ENCODE measurements around the gene MTCH1. TPM values are rescaled to one million over a fixed set of nuclear protein-coding genes. Genes with fewer than 3 reads are reported as not detected.

Gene MTCH1
- total and polyA plus RNA-seq, 9 of the 15 experiments (the other 6 are each of a cell fraction or from before 2014, with no cell fraction given) = 7.9 to 161 (median 118) TPM

GRCh38 chr6:36945301-36945700, 40.7 kb downstream of the MTCH1 start:
- FAIRE-seq (no peak), ATAC-seq (no peak), DNase-seq (ENCODE audit: extremely low read depth in 1 of 4, low spot score in 3 of 4) (no peak)
- no peak overlapping the region for H3K4me2 ChIP-seq (ENCODE audit: insufficient read depth, low read length)
- H3K9me3 ChIP-seq (replicated peaks; ENCODE audit: control insufficient read depth, insufficient read depth, low read depth, low read length) = no peaks in the 10 kb centered on the region
- H4K20me1 ChIP-seq (replicated peaks; ENCODE audit: control insufficient read depth, insufficient read depth, low read length) = peaks cover 2% of the 10 kb centered on the region; the same call in 1 of the 2 replicates
- TF ChIP-seq, protein P1, sequence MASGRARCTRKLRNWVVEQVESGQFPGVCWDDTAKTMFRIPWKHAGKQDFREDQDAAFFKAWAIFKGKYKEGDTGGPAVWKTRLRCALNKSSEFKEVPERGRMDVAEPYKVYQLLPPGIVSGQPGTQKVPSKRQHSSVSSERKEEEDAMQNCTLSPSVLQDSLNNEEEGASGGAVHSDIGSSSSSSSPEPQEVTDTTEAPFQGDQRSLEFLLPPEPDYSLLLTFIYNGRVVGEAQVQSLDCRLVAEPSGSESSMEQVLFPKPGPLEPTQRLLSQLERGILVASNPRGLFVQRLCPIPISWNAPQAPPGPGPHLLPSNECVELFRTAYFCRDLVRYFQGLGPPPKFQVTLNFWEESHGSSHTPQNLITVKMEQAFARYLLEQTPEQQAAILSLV (tag; IDR thresholded peaks at IDR 0.05) = no peak
- no peak for TF ChIP-seq TOE1 (IDR thresholded peaks at IDR 0.05; ENCODE audit: borderline replicate concordance)
- TF ChIP-seq TOE1 (CRISPR knock-in tag; IDR thresholded peaks at IDR 0.05; ENCODE audit: borderline replicate concordance, low read depth) = no peak
- TF ChIP-seq RBBP5 (IDR thresholded peaks at IDR 0.05; ENCODE audit: borderline replicate concordance, insufficient read depth, low read length, poor library complexity, severe bottlenecking) = no peak
- no peak for TF ChIP-seq WHSC1 (IDR thresholded peaks at IDR 0.05; ENCODE audit: low read length)
- no peak for TF ChIP-seq ZKSCAN8 (CRISPR knock-in tag; IDR thresholded peaks at IDR 0.05)
- no peak for TF ChIP-seq SMARCA5 (IDR thresholded peaks at IDR 0.05)
- no peak for TF ChIP-seq YBX1 (IDR thresholded peaks at IDR 0.05)
- TF ChIP-seq HMGN3 (IDR thresholded peaks at IDR 0.05; ENCODE audit: borderline replicate concordance, extremely low read depth, insufficient read length, low read depth, low read length) = no peak
- no TSS peak for BruUV-seq (replicated peaks)
- H3K27ac ChIP-seq (ENCODE audit: extremely low read depth, low read depth, low read length) = no peak overlapping the region
- H3K9me1 ChIP-seq (ENCODE audit: control insufficient read depth, insufficient read depth, low read length) = no peaks in the 10 kb centered on the region
- in situ Hi-C loops (cut with MboI) (no loop called here), intact Hi-C loops (cut with micrococcal nuclease) (no loop called here)
- peaks cover 27 to 54% of the 10 kb centered on the region in 2 experiments for H3K27me3 ChIP-seq (ENCODE audit: control insufficient read depth in 2 of 2, insufficient read depth in 2 of 2, low read length in 2 of 2)
- no peak overlapping the region for H3K4me3 ChIP-seq
- 16% methylated on average over 4 of the region's 4 CpGs for WGBS (ENCODE audit: insufficient coverage, low coverage, missing lambda C conversion rate)
- H3K4me1 ChIP-seq (replicated peaks in 1 of 2; ENCODE audit: control insufficient read depth in 2 of 2, insufficient read depth in 2 of 2, low read length in 2 of 2) = no peaks in the 10 kb centered on the region
- no peak overlapping the region for H3K9ac ChIP-seq (ENCODE audit: insufficient read depth in 1 of 2, low read depth in 2 of 2, low read length in 2 of 2)
- H3K36me3 ChIP-seq (ENCODE audit: control insufficient read depth, insufficient read depth, low read length) = no peaks in the 10 kb centered on the region
- no peak overlapping the region for H2AFZ ChIP-seq (ENCODE audit: low read depth, low read length)
- CTCF ChIA-PET (ENCODE audit: low intra/inter-chr PET ratio) = no interaction called here
- POLR2A ChIA-PET = no interaction called here
- H3K79me2 ChIP-seq (ENCODE audit: control insufficient read depth, insufficient read depth, low read length) = no peaks in the 10 kb centered on the region
